Epithelial cell of proximal tubule (primary cell): Measurements from ENCODE around the gene MAFG. TPM values are rescaled to one million over a fixed set of nuclear protein-coding genes. Genes with fewer than 3 reads are reported as not detected.
A peak's percentile ranks its signal among the peaks of the same experiment; 100 is the strongest.

Experiments used
- DNase-seq: peaks from one replicate; pipeline ENCODE4 v3.0.0-alpha.2; 2011; ENCODE audit warnings: low read depth
- H3K4me3 ChIP-seq: 2 replicates; pipeline ENCODE4 v1.5.1; 2011; ENCODE audit warnings: low read depth, mild to moderate bottlenecking, low read length
- total RNA-seq: library from RNA; depleted of rRNA; stranded (reverse); fragments of >200 nt; gene quantifications from 2 replicates; pipeline ENCODE4 v1.2.3, GENCODE V29; 2015
- TF ChIP-seq, protein P1 (sequence below): conservative IDR thresholded peaks from 2 replicates; pipeline ENCODE4 v1.5.1; 2012; ENCODE audit warnings: low read depth, mild to moderate bottlenecking, low read length

The MAFG gene
- total RNA-seq, 1 donor from 2014 or later, result 18.5 TPM

DNA sequence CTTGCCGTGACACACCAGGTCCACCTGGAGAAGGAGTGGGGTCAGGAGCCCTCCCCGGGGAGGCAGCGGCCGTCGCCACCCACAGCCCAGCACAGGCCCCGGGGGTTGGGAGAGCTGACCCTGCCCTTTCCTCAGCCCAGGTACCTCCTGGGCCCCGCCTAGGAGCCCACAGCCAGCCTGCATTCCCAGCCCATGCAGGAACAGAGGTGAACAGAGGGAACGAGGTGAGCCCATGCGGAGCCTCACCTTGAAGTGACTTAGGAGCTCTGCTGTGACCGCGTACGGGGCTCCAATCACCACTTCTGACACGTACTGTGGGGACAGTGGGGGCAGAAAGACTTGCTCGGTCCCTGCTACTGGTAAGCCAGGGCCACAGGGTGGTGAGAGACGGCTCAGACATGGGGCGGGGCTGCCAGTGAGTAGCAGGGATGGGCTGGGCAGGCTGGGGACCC lies 22.1 kb downstream of the MAFG start:
- no peak overlapping the region for H3K4me3 ChIP-seq
- DNase-seq, result no peak

GRCh38 chr17:81904600-81905423 lies 22.7 kb downstream of the MAFG start:
- DNase-seq, result no peak
- H3K4me3 ChIP-seq, result no peak overlapping the region
- TF ChIP-seq, protein P1, sequence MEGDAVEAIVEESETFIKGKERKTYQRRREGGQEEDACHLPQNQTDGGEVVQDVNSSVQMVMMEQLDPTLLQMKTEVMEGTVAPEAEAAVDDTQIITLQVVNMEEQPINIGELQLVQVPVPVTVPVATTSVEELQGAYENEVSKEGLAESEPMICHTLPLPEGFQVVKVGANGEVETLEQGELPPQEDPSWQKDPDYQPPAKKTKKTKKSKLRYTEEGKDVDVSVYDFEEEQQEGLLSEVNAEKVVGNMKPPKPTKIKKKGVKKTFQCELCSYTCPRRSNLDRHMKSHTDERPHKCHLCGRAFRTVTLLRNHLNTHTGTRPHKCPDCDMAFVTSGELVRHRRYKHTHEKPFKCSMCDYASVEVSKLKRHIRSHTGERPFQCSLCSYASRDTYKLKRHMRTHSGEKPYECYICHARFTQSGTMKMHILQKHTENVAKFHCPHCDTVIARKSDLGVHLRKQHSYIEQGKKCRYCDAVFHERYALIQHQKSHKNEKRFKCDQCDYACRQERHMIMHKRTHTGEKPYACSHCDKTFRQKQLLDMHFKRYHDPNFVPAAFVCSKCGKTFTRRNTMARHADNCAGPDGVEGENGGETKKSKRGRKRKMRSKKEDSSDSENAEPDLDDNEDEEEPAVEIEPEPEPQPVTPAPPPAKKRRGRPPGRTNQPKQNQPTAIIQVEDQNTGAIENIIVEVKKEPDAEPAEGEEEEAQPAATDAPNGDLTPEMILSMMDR, result no peak

More for the DNA sequence above, 22.1 kb downstream of the MAFG start:
- TF ChIP-seq, protein P1, result no peak

DNA sequence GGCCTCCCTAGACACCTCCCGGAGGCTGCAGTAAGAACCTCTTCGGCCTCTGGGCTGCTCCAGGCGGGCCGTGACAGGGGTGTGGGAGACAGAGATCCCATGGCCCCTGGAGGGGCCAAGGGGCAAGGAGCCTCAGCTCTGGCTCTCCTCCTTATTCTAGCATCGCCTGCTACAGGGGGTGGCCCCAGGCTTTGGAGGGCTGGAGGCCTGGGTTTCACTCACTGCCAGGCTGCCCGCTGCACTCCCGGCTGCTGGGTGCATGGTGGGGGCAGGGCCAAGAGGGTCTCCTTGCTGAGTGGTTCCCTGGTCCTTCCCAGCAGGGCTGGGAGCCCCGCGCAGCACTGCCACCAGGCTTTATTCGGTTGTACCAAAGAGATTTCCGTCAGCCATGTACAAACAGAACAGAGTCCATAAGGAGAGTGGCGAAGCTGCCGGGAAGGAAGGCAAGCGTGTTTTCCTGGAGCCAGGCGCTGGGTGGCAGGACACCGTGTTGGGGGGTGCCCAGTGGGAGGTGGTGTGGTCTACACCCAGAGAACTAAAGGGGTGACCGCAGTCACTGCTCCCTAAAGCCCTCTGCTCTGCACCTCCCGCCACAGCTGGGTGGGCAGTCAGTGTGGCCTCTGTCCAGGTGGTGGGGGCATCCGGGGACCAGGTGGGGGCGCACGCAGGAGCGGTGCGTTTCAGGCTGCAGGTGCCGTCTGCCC lies 23.5 kb downstream of the MAFG start:
- no peak for DNase-seq
- TF ChIP-seq, protein P1, result no peak
- H3K4me3 ChIP-seq, result no peak overlapping the region

GRCh38 chr17:81903415-81903831 lies 24.1 kb downstream of the MAFG start:
- DNase-seq, result no peak
- H3K4me3 ChIP-seq, result no peak overlapping the region
- TF ChIP-seq, protein P1, result no peak

DNA sequence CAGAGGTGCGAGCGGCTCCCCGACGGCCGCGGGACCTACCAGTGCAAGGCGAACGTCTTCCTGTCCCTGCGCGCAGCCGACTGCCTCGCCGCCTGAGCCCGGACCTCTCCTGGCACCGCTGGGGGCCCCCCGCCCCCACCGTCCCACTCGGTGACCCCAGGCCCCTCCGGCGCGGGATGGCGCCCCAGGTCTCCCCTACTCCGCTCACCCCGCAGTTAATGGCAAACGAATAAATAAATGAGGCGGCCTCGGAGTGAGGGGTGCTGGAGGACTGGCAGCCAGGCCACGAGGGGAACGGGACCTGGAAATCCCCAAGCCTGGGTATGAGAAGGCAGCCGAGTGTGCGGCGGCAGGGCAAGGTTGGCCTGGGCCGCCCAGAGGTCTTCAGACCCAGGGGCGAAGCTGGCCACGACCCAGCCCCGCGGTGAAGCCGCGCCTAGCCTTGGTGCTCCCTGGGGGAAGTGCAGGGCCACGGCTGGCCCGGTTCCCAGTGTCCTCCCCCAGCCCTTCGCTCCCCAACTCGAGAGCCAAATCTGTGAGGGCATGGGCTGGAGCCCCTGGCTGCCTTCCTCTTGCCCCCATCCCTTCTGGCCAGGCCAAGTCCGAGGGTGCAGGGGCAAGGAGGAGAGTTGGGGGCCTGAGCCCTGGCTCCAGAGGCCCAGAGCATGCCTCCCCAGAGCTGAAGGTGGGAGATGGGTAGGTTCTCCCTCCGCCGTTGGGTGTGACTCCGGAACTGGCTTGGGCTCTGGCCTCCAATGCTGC lies 24.7 kb downstream of the MAFG start:
- TF ChIP-seq, protein P1, result no peak
- no peak overlapping the region for H3K4me3 ChIP-seq
- DNase-seq, result no peak

DNA sequence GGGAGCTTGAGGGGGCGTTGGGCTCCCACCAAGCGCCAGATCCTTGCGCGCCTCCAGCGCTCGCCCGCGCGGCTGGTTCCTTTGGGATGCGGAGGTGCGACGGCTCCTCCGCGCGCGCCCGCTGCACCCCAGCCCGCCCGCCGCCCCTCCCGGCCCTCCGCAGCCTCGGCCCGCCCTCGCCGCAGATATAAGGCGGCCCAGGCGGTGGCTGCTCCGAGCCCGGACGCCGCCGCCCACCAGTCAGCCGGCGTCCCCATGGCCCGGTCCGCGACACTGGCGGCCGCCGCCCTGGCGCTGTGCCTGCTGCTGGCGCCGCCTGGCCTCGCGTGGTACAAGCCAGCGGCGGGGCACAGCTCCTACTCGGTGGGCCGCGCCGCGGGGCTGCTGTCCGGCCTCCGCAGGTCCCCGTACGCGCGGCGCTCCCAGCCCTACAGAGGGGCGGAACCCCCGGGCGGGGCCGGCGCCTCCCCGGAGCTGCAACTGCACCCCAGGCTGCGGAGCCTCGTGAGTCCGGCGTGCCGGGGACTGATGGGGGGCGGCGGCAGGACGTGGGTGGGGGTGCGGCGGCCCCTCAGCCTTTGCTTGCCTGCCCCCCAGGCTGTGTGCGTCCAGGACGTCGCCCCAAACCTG lies 25.4 kb downstream of the MAFG start, which contains the start of gene NPB:
NPB (plus strand) TSS at position 216 of the 630 bp plus-strand sequence; CDS start at position 256, 40 bp downstream.
- TF ChIP-seq, protein P1, result no peak
- H3K4me3 ChIP-seq, result peak within 1 kb of the TSS; percentile 19
- DNase-seq, result no peak
